GM12878 (cell line): Measurements from ENCODE around the gene CCDC34. TPM values are rescaled to one million over a fixed set of nuclear protein-coding genes. Genes with fewer than 3 reads are reported as not detected.

Experiments
- ATAC-seq: fragments of 200-7000 bp; cut with Tn5 transposase; 3 replicates; pipeline ENCODE4 v1.9.1; 2020; ENCODE audit warnings: mild to moderate bottlenecking, moderate library complexity
- BruUV-seq: library from RNA; stranded (reverse); fragments of 400-500 nt; replicated peaks from 2 replicates; lab custom pipeline; 2021; lab: Mats Ljungman, UMichigan
- CTCF ChIA-PET: fragments of 300-600 bp; sonication (Branson Sonifier 250); formaldehyde crosslinking; extraction: SDS; loops from one replicate; lab custom pipeline; 2021; ENCODE audit warnings: inconsistent platforms; lab: Yijun Ruan, JAX
- POLR2A ChIA-PET: fragments of 350-600 bp; formaldehyde crosslinking; extraction: SDS; loops from one replicate; lab custom pipeline; 2021; ENCODE audit warnings: inconsistent platforms; lab: Charles Lee
- RAD21 ChIA-PET: fragments of 300-600 bp; sonication (Branson Sonifier 250); formaldehyde crosslinking; loops from one replicate; lab custom pipeline; 2023; ENCODE audit warnings: antibody characterized with exemption; ENCODE audit not compliant: unreplicated experiment; lab: Charles Lee
- SMC1A ChIA-PET: fragments of 300-600 bp; sonication (Branson Sonifier 250); formaldehyde crosslinking; loops from one replicate; lab custom pipeline; 2023; ENCODE audit not compliant: unreplicated experiment, uncharacterized antibody; lab: Charles Lee
- DNase-seq: peaks from one replicate; pipeline ENCODE4 v3.0.0-alpha.2; 2011; ENCODE audit warnings: low read depth, low spot score
- FAIRE-seq: peaks from 3 replicates; lab custom pipeline; 2011; peaks lifted over from hg19 to GRCh38; lab: Jason Lieb, UNC
- H2AFZ ChIP-seq: 2 replicates; pipeline ENCODE4 v1.6.0; 2011; ENCODE audit warnings: low read depth, low read length, control low read depth; ENCODE audit not compliant: control insufficient read depth
- H3K27ac ChIP-seq: 2 replicates; pipeline ENCODE4 v1.5.1; 2011; ENCODE audit warnings: control low read depth; ENCODE audit not compliant: control insufficient read depth, insufficient read depth
- H3K27me3 ChIP-seq, 2 experiments: replicated peaks in 1 of 2; 2 replicates each; pipeline versions ENCODE4 v1.6.0 to v1.6.1; 2011; ENCODE audit warnings: low read length in 1 of 2; ENCODE audit not compliant: control insufficient read depth in 2 of 2, insufficient read depth in 2 of 2
- H3K36me3 ChIP-seq, 2 experiments: 2 replicates each; pipeline ENCODE4 v1.5.1; 2011; ENCODE audit warnings: low read length in 1 of 2; ENCODE audit not compliant: control insufficient read depth in 2 of 2, insufficient read depth in 2 of 2
- H3K4me1 ChIP-seq: 2 replicates; pipeline ENCODE4 v1.6.1; 2011; ENCODE audit warnings: mild to moderate bottlenecking, low read length, moderate library complexity, mixed read lengths; ENCODE audit not compliant: control insufficient read depth, insufficient read depth
- H3K4me2 ChIP-seq: 2 replicates; pipeline ENCODE4 v1.6.0; 2011; ENCODE audit warnings: control low read depth; ENCODE audit not compliant: control insufficient read depth, insufficient read depth
- H3K4me3 ChIP-seq: fragments of 200-600 bp; sonication (generic); 2 replicates; pipeline ENCODE4 v1.5.1; 2016
- H3K79me2 ChIP-seq: 2 replicates; pipeline ENCODE4 v1.6.0; 2011; ENCODE audit warnings: low read length; ENCODE audit not compliant: control insufficient read depth, insufficient read depth
- H3K9ac ChIP-seq: 2 replicates; pipeline ENCODE4 v1.8.0; 2011; ENCODE audit warnings: low read length, control low read depth, mixed read lengths; ENCODE audit not compliant: control insufficient read depth, insufficient read depth
- H3K9me3 ChIP-seq: replicated peaks from 3 replicates; pipeline ENCODE4 v1.5.1; 2011; ENCODE audit warnings: mild to moderate bottlenecking, low read length; ENCODE audit not compliant: control insufficient read depth, insufficient read depth
- H4K20me1 ChIP-seq: 2 replicates; pipeline ENCODE4 v1.6.0; 2011; ENCODE audit not compliant: control insufficient read depth, insufficient read depth
- BMI1 ChIP-seq: fragments of 450-650 bp; IDR thresholded peaks from 2 replicates; pipeline ENCODE4 v1.6.1; 2016; ENCODE audit warnings: mild to moderate bottlenecking, moderate library complexity, borderline replicate concordance
- MYB ChIP-seq: fragments of 150-350 bp; IDR thresholded peaks from 2 replicates; pipeline ENCODE4 v1.6.1; 2014; ENCODE audit warnings: mild to moderate bottlenecking, low read depth, low read length, borderline replicate concordance
- NKRF ChIP-seq: fragments of 450-650 bp; conservative IDR thresholded peaks from 2 replicates; pipeline ENCODE4 v1.6.1; 2017; ENCODE audit warnings: mild to moderate bottlenecking, moderate library complexity
- PML ChIP-seq: IDR thresholded peaks from 2 replicates; pipeline ENCODE4 v1.6.1; 2012; ENCODE audit warnings: low read length, inconsistent platforms
- SIN3A ChIP-seq: IDR thresholded peaks from 2 replicates; pipeline ENCODE4 v1.6.1; 2012; ENCODE audit warnings: low read depth, low read length, improper control_type of control experiment
- SUZ12 ChIP-seq: fragments of 200-600 bp; sonication (generic); IDR thresholded peaks from one replicate; pipeline ENCODE4 v1.6.1; 2018; ENCODE audit warnings: antibody characterized with exemption, mild to moderate bottlenecking; ENCODE audit not compliant: unreplicated experiment
- ZNF217 ChIP-seq: fragments of 450-650 bp; IDR thresholded peaks from 2 replicates; pipeline ENCODE4 v1.6.1; 2017; ENCODE audit warnings: antibody characterized with exemption, mild to moderate bottlenecking
- WGBS: methylation state at CpG from one replicate; pipeline ENCODE4 v1.1.6; 2016; ENCODE audit warnings: low lambda C conversion rate; ENCODE audit not compliant: insufficient replicate concordance, insufficient coverage; ENCODE audit errors: missing lambda C conversion rate; 5-methylcytosine and 5-hydroxymethylcytosine counted together
- in situ Hi-C: fragments of 300-500 bp; cut with MboI; formaldehyde crosslinking; loops from 9 replicates; pipeline ENCODE4 v1.14.3; 2018; ENCODE audit warnings: mixed read lengths
- intact Hi-C: fragments of 100-400 bp; cut with micrococcal nuclease; formaldehyde crosslinking; loops from one replicate; pipeline ENCODE4 v1.14.2; 2022; ENCODE audit not compliant: unreplicated experiment
- polyA plus RNA-seq, 11 experiments: library from polyadenylated mRNA; depleted of rRNA in 4 of 11; unstranded in 6 of 11; stranded (reverse) in 5 of 11; fragments of >200 nt; fragmentation: Nextera tagmentation in 4 of 11; fragmentation: Illumina TruSeq in 1 of 11; extraction: Ambion mirVana in 4 of 11; extraction: Trizol in 1 of 11; gene quantifications; 1 replicate in 1 of 11; 2 replicates in 10 of 11; pipeline versions ENCODE4 v1.2.1 to v1.2.3, GENCODE V29; 2011 to 2016; ENCODE audit warnings: inconsistent platforms in 2 of 11, missing spikeins in 2 of 11, low read depth in 1 of 11
- total RNA-seq, 4 experiments: library from RNA; depleted of rRNA in 3 of 4; stranded (reverse); fragments of >200 nt in 3 of 4; fragmentation: Illumina TruSeq in 1 of 4; extraction: Trizol in 1 of 4; gene quantifications; 2 replicates each; pipeline versions ENCODE4 v1.2.1 to v1.2.3, GENCODE V29; 2013 to 2021

CCDC34 gene
- total and polyA plus RNA-seq, 10 of the 15 experiments (the other 5 are each of a cell fraction or from before 2014, with no cell fraction given): 6.2 to 39.1 (median 14.6) TPM

- Histone ChIP-seq H3K27me3 (no peaks in the 10 kb centered on the region), H3K36me3 (no peaks in the 10 kb centered on the region), H3K4me3 (no peak overlapping the region), H3K9me3 (no peaks in the 10 kb centered on the region; the same call in 1 of the 3 replicates), H3K79me2 (no peaks in the 10 kb centered on the region), H3K4me1 (no peaks in the 10 kb centered on the region), H3K9ac (no peak overlapping the region), H3K4me2 (no peak overlapping the region), H4K20me1 (no peaks in the 10 kb centered on the region), H2AFZ (no peak overlapping the region), H3K27ac (no peak overlapping the region)
- TF ChIP-seq PML (no peak), BMI1 (no peak), SIN3A (no peak), MYB (no peak), ZNF217 (no peak), NKRF (no peak), SUZ12 (no peak)
- ChIA-PET RAD21 (interaction anchor here (7.8 kb wide), 1 partner anchor 107 kb away, joined by 165 read pairs; no protein-coding TSS in a partner anchor), CTCF (interaction anchor here (0.6 to 9.2 kb wide), 5 partner anchors 12 to 222 kb away, joined by 3 to 209 read pairs (median 5); no protein-coding TSS in a partner anchor), SMC1A (interaction anchor here (0.6 to 9.3 kb wide), 6 partner anchors 52 to 107 kb away, joined by 3 to 179 read pairs (median 4); no protein-coding TSS in a partner anchor), POLR2A (no interaction called here)
- FAIRE-seq (no peak), DNase-seq (no peak), ATAC-seq (no peak)
- intact Hi-C loops: loop anchor here (10.0 kb wide), 1 partner anchor 537 kb away; no protein-coding TSS in a partner anchor
- WGBS: 32% methylated on average over 5 of the region's 5 CpGs
- BruUV-seq: no TSS peak
- in situ Hi-C loops: no loop called here
Measured at GRCh38 chr11:27291954-27292636, 70.9 kb downstream of the CCDC34 start.
